Sigmoid colon (tissue), 4 donors: ENCODE measurements around the gene NTN3.

Source experiments
- EP300 ChIP-seq, 4 donors: sonication (generic); formaldehyde crosslinking; IDR thresholded peaks; one replicate each; pipeline ENCODE4 v1.6.1; 2017; ENCODE audit warnings: antibody characterized with exemption in 4 of 4
- POLR2A ChIP-seq, 2 donors: fragments of 450-650 bp; IDR thresholded peaks; one replicate each; pipeline ENCODE4 v1.6.1; 2016; ENCODE audit warnings: antibody characterized with exemption in 2 of 2, mild to moderate bottlenecking in 2 of 2, moderate library complexity in 2 of 2
- TF ChIP-seq, protein P1 (sequence below), 4 experiments: fragments of 450-650 bp in 3 of 4; fragments of 200-600 bp in 1 of 4; IDR thresholded peaks; one replicate each; pipeline ENCODE4 v1.5.1; 2016 to 2019; ENCODE audit warnings: antibody characterized with exemption in 4 of 4, mild to moderate bottlenecking in 3 of 4, moderate library complexity in 2 of 4

DNA sequence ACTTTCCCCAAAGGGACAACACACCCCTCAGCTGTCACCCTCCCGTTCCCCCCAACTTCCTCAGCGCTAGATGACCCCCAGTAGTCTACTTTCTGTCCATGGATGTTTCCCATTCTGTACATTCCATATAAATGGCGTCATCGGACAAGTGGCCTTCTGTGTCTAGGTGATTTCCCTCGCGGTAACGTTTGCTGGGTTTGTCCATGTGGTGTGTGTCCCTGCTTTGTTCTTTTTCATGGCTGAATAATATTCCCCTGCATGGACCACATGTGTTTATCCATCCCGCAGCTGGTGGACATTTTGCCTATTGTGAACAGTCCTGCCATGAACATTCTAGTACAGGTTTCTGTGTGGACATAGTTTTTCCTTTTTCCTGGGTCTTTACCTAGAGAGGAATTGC is 18.4 kb upstream of the NTN3 start:
- TF ChIP-seq, protein P1, sequence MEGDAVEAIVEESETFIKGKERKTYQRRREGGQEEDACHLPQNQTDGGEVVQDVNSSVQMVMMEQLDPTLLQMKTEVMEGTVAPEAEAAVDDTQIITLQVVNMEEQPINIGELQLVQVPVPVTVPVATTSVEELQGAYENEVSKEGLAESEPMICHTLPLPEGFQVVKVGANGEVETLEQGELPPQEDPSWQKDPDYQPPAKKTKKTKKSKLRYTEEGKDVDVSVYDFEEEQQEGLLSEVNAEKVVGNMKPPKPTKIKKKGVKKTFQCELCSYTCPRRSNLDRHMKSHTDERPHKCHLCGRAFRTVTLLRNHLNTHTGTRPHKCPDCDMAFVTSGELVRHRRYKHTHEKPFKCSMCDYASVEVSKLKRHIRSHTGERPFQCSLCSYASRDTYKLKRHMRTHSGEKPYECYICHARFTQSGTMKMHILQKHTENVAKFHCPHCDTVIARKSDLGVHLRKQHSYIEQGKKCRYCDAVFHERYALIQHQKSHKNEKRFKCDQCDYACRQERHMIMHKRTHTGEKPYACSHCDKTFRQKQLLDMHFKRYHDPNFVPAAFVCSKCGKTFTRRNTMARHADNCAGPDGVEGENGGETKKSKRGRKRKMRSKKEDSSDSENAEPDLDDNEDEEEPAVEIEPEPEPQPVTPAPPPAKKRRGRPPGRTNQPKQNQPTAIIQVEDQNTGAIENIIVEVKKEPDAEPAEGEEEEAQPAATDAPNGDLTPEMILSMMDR (IDR thresholded peaks at IDR 0.05): no peak
- TF ChIP-seq EP300 (IDR thresholded peaks at IDR 0.05) (no peak), POLR2A (IDR thresholded peaks at IDR 0.05) (no peak)
